GM12878 (cell line): Measurements from ENCODE around the gene SUPT4H1. TPM values are rescaled to one million over a fixed set of nuclear protein-coding genes. Genes with fewer than 3 reads are reported as not detected.

ENCODE experiments used
- ATAC-seq: fragments of 200-7000 bp; cut with Tn5 transposase; 3 replicates; pipeline ENCODE4 v1.9.1; 2020; ENCODE audit warnings: mild to moderate bottlenecking, moderate library complexity
- BruUV-seq: library from RNA; stranded (reverse); fragments of 400-500 nt; replicated peaks from 2 replicates; lab custom pipeline; 2021; lab: Mats Ljungman, UMichigan
- CTCF ChIA-PET: fragments of 300-600 bp; sonication (Branson Sonifier 250); formaldehyde crosslinking; extraction: SDS; loops from one replicate; lab custom pipeline; 2021; ENCODE audit warnings: inconsistent platforms; lab: Yijun Ruan, JAX
- POLR2A ChIA-PET: fragments of 350-600 bp; formaldehyde crosslinking; extraction: SDS; loops from one replicate; lab custom pipeline; 2021; ENCODE audit warnings: inconsistent platforms; lab: Charles Lee
- RAD21 ChIA-PET: fragments of 300-600 bp; sonication (Branson Sonifier 250); formaldehyde crosslinking; loops from one replicate; lab custom pipeline; 2023; ENCODE audit warnings: antibody characterized with exemption; ENCODE audit not compliant: unreplicated experiment; lab: Charles Lee
- SMC1A ChIA-PET: fragments of 300-600 bp; sonication (Branson Sonifier 250); formaldehyde crosslinking; loops from one replicate; lab custom pipeline; 2023; ENCODE audit not compliant: unreplicated experiment, uncharacterized antibody; lab: Charles Lee
- DNase-seq: peaks from one replicate; pipeline ENCODE4 v3.0.0-alpha.2; 2011; ENCODE audit warnings: low read depth, low spot score
- FAIRE-seq: peaks from 3 replicates; lab custom pipeline; 2011; peaks lifted over from hg19 to GRCh38; lab: Jason Lieb, UNC
- H2AFZ ChIP-seq: 2 replicates; pipeline ENCODE4 v1.6.0; 2011; ENCODE audit warnings: low read depth, low read length, control low read depth; ENCODE audit not compliant: control insufficient read depth
- H3K27ac ChIP-seq: 2 replicates; pipeline ENCODE4 v1.5.1; 2011; ENCODE audit warnings: control low read depth; ENCODE audit not compliant: control insufficient read depth, insufficient read depth
- H3K27me3 ChIP-seq, 2 experiments: replicated peaks in 1 of 2; 2 replicates each; pipeline versions ENCODE4 v1.6.0 to v1.6.1; 2011; ENCODE audit warnings: low read length in 1 of 2; ENCODE audit not compliant: control insufficient read depth in 2 of 2, insufficient read depth in 2 of 2
- H3K36me3 ChIP-seq, 2 experiments: 2 replicates each; pipeline ENCODE4 v1.5.1; 2011; ENCODE audit warnings: low read length in 1 of 2; ENCODE audit not compliant: control insufficient read depth in 2 of 2, insufficient read depth in 2 of 2
- H3K4me1 ChIP-seq: 2 replicates; pipeline ENCODE4 v1.6.1; 2011; ENCODE audit warnings: mild to moderate bottlenecking, low read length, moderate library complexity, mixed read lengths; ENCODE audit not compliant: control insufficient read depth, insufficient read depth
- H3K4me2 ChIP-seq: 2 replicates; pipeline ENCODE4 v1.6.0; 2011; ENCODE audit warnings: control low read depth; ENCODE audit not compliant: control insufficient read depth, insufficient read depth
- H3K4me3 ChIP-seq: fragments of 200-600 bp; sonication (generic); 2 replicates; pipeline ENCODE4 v1.5.1; 2016
- H3K79me2 ChIP-seq: 2 replicates; pipeline ENCODE4 v1.6.0; 2011; ENCODE audit warnings: low read length; ENCODE audit not compliant: control insufficient read depth, insufficient read depth
- H3K9ac ChIP-seq: 2 replicates; pipeline ENCODE4 v1.8.0; 2011; ENCODE audit warnings: low read length, control low read depth, mixed read lengths; ENCODE audit not compliant: control insufficient read depth, insufficient read depth
- H3K9me3 ChIP-seq: replicated peaks from 3 replicates; pipeline ENCODE4 v1.5.1; 2011; ENCODE audit warnings: mild to moderate bottlenecking, low read length; ENCODE audit not compliant: control insufficient read depth, insufficient read depth
- H4K20me1 ChIP-seq: 2 replicates; pipeline ENCODE4 v1.6.0; 2011; ENCODE audit not compliant: control insufficient read depth, insufficient read depth
- PKNOX1 ChIP-seq: fragments of 450-650 bp; IDR thresholded peaks from 2 replicates; pipeline ENCODE4 v1.6.1; 2016; ENCODE audit warnings: mild to moderate bottlenecking
- SUPT20H ChIP-seq: IDR thresholded peaks from 2 replicates; pipeline ENCODE4 v1.6.1; 2011; ENCODE audit warnings: low read depth, mild to moderate bottlenecking, low read length, moderate library complexity, borderline replicate concordance; ENCODE audit not compliant: control insufficient read depth
- WGBS: methylation state at CpG from one replicate; pipeline ENCODE4 v1.1.6; 2016; ENCODE audit warnings: low lambda C conversion rate; ENCODE audit not compliant: insufficient replicate concordance, insufficient coverage; ENCODE audit errors: missing lambda C conversion rate; 5-methylcytosine and 5-hydroxymethylcytosine counted together
- in situ Hi-C: fragments of 300-500 bp; cut with MboI; formaldehyde crosslinking; loops from 9 replicates; pipeline ENCODE4 v1.14.3; 2018; ENCODE audit warnings: mixed read lengths
- intact Hi-C: fragments of 100-400 bp; cut with micrococcal nuclease; formaldehyde crosslinking; loops from one replicate; pipeline ENCODE4 v1.14.2; 2022; ENCODE audit not compliant: unreplicated experiment
- polyA plus RNA-seq, 11 experiments: library from polyadenylated mRNA; depleted of rRNA in 4 of 11; unstranded in 6 of 11; stranded (reverse) in 5 of 11; fragments of >200 nt; fragmentation: Nextera tagmentation in 4 of 11; fragmentation: Illumina TruSeq in 1 of 11; extraction: Ambion mirVana in 4 of 11; extraction: Trizol in 1 of 11; gene quantifications; 1 replicate in 1 of 11; 2 replicates in 10 of 11; pipeline versions ENCODE4 v1.2.1 to v1.2.3, GENCODE V29; 2011 to 2016; ENCODE audit warnings: inconsistent platforms in 2 of 11, missing spikeins in 2 of 11, low read depth in 1 of 11
- total RNA-seq, 4 experiments: library from RNA; depleted of rRNA in 3 of 4; stranded (reverse); fragments of >200 nt in 3 of 4; fragmentation: Illumina TruSeq in 1 of 4; extraction: Trizol in 1 of 4; gene quantifications; 2 replicates each; pipeline versions ENCODE4 v1.2.1 to v1.2.3, GENCODE V29; 2013 to 2021

SUPT4H1 gene
- total and polyA plus RNA-seq, 10 of the 15 experiments (the other 5 are each of a cell fraction or from before 2014, with no cell fraction given) = 83.8 to 293 (median 128) TPM

- FAIRE-seq (no peak), ATAC-seq (no peak), DNase-seq (no peak)
- Histone ChIP-seq H3K9me3 (no peaks in the 10 kb centered on the region), H3K79me2 (no peaks in the 10 kb centered on the region), H3K4me1 (peaks cover 7% of the 10 kb centered on the region), H3K4me3 (no peak overlapping the region), H2AFZ (no peak overlapping the region), H3K36me3 (0 out of 4 replicates have a peak, but pooled peaks cover 0 to 1% of the 10 kb centered on the region in 2 experiments), H3K9ac (no peak overlapping the region), H4K20me1 (no peaks in the 10 kb centered on the region), H3K4me2 (no peak overlapping the region), H3K27ac (no peak overlapping the region), H3K27me3 (no peaks in the 10 kb centered on the region)
- RAD21 ChIA-PET = interaction anchor here (1.3 to 10.9 kb wide), 4 partner anchors 10 to 119 kb away, joined by 3 to 227 read pairs (median 6); partner anchors contain the start of gene RNF43
- TF ChIP-seq SUPT20H (no peak), PKNOX1 (peak; percentile 31; the same call in 1 of the 2 replicates)
- intact Hi-C loops = no loop called here
- SMC1A ChIA-PET = interaction anchor here (1.0 to 12.9 kb wide), 5 partner anchors 11 to 125 kb away, joined by 3 to 249 read pairs (median 3); no protein-coding TSS in a partner anchor
- POLR2A ChIA-PET = interaction anchor here (0.9 kb wide), 1 partner anchor 24 kb away, joined by 6 read pairs; no protein-coding TSS in a partner anchor
- WGBS = 48% methylated on average over 7 of the region's 7 CpGs
- no TSS peak for BruUV-seq
- in situ Hi-C loops = no loop called here
- CTCF ChIA-PET = interaction anchor here (0.8 to 6.5 kb wide), 7 partner anchors 10 to 134 kb away, joined by 3 to 163 read pairs (median 3); partner anchors contain the start of gene RNF43
Observed at GRCh38 chr17:58313815-58314705, 37.9 kb downstream of the SUPT4H1 start.
